GM21447 (cell line): ENCODE results near the gene DUSP19.
A peak's percentile ranks its signal among the peaks of the same experiment; 100 is the strongest.
"Not testable (repeated sequence)": the region's sequence is repeated elsewhere in the genome, so short reads cannot be mapped to it uniquely, and the experiment has no call there.

Experiments
- ATAC-seq: cut with Tn5 transposase; IDR thresholded peaks from one replicate; pipeline ENCODE4 v1.9.1; 2021; ENCODE audit not compliant: unreplicated experiment

Gene DUSP19, protein sequence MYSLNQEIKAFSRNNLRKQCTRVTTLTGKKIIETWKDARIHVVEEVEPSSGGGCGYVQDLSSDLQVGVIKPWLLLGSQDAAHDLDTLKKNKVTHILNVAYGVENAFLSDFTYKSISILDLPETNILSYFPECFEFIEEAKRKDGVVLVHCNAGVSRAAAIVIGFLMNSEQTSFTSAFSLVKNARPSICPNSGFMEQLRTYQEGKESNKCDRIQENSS

DNA sequence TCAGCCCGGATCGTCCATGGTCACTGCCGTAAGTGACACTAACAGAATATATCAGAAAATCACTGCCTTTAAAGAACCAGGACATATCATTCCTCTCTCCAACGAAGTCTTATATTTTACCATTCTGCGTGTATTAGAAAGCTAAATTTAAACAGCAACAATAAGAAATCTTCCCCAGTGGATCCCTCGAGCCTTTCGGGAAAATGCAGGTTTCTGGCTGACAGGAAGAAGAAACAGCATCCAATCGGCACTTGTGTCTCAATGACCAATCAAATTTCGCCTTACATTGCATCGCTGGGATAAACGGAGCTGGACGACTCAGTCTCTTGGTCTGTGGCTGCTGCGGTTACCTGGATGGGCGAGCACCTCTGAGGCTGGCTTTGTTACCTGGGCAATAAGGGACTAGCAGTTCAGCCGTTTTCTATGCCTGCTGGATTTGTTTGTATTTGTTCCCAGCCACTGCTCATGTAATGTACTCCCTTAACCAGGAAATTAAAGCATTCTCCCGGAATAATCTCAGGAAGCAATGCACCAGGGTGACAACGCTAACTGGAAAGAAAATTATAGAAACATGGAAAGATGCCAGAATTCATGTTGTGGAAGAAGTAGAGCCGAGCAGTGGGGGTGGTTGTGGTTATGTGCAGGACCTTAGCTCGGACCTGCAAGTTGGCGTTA lies at the start of gene DUSP19:
Gene DUSP19 (plus strand): TSS at position 284 of the 675 bp plus-strand sequence. CDS start 187 bp downstream, at position 471.
- ATAC-seq, result peak; percentile 95

GRCh38 chr2:183029219-183029618 lies 49.3 kb upstream of the DUSP19 start:
- no peak for ATAC-seq

- no peak for ATAC-seq
These were observed 46.4 kb upstream of the DUSP19 start for GRCh38 chr2:183031911-183032794.

GRCh38 chr2:183033951-183034350 lies 44.6 kb upstream of the DUSP19 start:
- no peak for ATAC-seq

DNA sequence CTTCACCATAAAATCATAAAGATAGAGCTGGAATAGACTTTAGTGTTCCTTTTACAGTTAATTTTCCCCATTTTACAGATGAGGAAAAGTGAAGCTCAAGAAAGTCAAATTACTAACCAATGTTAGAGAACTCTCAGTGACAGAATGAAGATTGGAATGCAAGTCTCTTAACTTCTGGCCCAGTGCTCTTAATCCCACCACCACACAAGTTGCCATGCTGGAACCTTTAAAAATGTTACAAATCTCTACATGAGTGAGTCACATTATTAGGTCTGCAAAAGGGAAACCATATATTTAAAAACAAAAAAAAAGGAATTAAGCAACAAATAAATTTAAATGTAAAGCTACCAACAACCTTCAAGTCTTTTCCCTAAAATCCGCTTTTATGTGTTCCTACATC lies 43.7 kb upstream of the DUSP19 start:
- no peak for ATAC-seq

DNA sequence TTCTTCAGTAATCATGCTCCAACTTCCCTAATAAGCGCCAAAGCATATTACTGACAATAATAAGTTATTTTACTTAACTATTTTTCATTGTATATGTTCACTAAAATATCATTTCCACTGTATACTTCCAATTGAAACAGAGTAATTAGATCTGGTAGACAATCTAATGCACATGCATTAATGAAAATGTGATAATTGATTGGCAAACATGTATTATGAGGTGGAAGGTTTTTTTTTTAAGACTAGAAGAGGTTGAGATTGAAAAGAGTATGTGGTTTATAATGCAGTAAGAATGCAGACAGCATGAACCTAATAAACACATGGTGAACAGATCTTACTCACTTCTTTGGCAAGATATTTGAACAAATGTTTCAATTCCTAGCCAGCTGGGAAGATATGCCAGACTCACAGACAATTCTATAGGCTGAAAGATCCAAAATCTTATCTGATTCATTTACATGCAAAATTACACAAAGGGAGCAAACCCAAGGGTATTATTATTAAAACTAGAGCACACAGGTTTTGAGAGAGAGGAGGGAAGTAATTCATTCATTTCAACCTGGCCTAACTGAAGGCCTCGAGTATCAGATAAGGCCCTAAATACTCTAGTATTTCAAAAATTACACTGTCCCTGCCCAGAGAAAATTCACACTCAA lies 43.1 kb upstream of the DUSP19 start:
- no peak for ATAC-seq

DNA sequence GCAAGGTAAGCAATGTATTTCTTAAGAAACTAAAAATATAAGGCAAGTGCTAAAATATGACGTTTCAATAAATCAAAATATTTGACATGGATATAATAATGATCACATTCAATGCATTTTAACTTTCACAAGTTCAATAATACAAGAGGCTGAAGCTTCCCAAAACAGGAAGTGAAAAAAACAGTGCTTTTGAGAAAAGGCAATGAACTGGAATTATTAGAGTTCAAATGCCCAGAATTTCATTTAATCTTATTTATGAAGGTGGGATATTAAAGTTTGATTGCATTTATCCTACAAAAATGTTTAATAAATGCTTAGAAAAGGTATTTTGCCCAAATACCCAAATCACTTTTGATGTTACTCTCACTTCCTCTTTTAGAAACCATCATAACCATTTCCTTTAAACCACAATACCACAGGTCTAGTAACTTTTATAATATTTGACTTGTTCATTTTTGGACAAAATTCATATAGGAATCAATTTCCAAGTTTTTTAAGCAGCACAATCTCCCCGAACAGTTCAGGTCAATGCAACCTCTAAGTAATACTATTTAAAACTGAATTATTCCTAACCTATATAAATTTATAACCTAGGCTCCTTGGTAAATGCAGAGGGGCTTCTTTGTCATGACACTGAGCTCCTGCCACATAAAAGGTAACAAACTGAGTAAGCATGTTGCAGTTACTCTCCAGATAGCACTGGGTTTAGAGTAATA lies 42.4 kb upstream of the DUSP19 start:
- ATAC-seq, result peak; percentile 53

- no peak for ATAC-seq
These were observed 41.4 kb upstream of the DUSP19 start for GRCh38 chr2:183037074-183037552.

DNA sequence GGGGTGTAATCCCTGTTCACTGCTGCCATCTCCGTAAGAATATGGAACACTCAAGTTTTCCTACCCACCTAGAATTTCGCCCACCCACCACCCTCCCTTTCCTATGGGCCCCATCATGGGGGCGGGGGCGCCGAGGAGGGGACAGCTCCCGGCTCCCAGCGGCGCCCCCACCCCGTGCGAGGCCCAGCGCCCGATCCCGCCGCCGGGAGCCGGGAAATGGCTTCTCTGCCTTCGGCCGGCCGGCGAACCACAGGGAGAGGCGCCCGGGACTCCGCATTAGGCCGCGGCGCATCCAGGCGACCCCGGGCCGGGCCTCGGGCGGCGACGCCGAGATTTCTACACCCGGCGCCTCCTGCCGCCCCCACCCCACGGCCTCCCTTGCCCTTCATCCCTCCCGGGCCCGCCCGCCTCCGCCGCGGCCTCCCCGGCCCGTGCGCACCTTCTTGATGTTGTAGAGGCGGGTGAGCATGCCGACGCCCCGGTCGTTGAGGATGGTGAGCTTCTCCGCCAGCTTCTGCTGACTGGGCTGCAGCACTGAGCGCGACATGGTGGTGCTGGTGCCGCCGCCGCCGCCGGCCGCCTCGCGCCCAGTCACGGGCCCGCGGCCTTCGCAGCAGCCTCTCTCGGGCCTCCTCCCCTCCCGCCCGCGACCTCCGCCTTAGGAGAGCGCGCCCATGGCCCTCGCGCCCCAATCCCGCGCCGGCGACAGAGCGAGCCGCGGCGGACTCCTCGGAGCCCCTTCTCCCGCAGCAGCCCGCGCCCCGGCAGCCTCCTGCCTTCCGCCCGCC lies 40.8 kb upstream of the DUSP19 start:
- ATAC-seq, result peak; percentile 39

DNA sequence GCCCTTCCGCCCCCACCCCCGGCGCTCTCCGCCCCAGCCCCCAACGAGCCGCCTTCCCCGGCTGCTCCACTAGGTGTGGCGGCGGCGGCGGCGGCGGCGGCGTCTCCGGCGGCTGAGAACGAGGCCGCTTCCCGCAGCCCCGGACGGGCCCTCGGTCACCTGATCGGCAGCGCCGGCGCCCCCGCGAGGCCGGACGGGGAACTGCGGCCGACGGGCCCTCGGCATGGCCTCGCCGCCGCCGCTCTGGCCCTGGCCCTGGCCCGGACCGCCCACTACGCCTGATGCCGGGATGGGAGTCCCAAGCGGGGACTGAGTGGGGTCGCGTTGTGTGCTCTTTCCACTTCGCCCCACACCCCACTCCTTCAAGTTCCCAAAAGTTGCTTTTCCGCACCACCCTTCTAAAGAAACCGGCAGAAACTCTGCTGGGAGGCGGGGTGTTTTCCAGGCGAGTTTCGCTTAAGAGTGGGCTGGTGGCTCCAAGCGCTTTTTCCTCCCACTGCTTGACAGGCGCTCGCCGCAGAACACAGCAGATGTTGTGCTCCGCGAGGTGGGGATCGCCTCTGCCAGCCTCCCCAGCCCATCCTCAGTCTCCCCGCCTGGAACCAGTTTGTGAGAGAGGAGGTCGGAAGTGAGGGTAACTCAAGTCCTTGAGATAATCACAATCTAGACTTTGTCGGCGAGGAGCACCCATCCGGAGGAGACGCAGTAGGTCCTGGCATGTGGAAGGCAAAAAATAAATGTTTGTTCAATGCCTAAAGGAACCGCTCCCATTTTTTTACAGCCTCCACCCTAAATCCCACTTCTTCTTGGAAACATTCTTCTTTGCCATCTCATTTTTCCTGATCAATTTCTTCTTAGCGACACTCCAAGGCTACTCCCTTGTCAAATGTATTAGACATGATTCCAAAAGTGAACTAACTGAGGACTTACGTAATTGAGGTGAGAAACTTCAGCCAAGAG lies 39.9 kb upstream of the DUSP19 start, which contains the start of gene NCKAP1:
Gene NCKAP1 (minus strand): TSS at position 117 of the 960 bp plus-strand sequence. CDS start 358 bp downstream, outside the sequence.
- ATAC-seq, result peak; percentile 78

- ATAC-seq, result no peak
These were observed 37.9 kb upstream of the DUSP19 start for GRCh38 chr2:183040604-183041003.

- ATAC-seq, result not testable (repeated sequence)
These were observed 35.0 kb upstream of the DUSP19 start for GRCh38 chr2:183043580-183043979.

- not testable (repeated sequence) for ATAC-seq
These were observed 30.9 kb upstream of the DUSP19 start for GRCh38 chr2:183047486-183048125.

GRCh38 chr2:183049420-183049819 lies 29.1 kb upstream of the DUSP19 start:
- ATAC-seq, result no peak

DNA sequence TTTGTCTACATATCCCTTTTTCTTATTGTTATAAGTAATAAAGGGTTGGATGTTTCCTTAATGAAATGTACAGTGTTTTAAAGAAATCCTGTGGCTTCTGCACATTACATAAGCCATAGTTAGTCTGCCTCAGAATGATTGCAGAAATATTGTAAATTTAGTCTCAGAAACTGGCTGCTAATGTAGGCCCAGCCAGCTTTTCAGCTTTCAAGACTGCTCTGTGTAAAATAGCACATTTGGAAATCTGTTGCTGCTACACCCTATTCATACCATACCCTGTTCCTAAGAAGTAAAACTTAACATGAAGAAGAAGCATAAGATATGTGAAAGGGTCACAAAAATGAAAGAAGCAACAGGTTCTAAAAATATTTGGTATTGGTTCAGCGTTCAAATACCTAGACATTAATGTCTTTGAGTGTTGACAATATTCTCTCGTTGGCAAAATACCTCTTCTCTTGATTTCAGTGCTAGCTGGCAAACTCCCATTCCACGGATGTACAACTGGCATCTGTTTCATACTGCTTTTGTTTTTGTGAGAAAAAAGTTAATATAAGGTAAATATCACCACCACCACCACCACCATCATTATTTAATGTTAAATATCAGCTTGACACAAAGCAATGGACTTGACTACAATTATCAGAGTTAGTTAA lies 21.1 kb upstream of the DUSP19 start:
- ATAC-seq, result peak; percentile 40

- ATAC-seq, result no peak
These were observed 19.0 kb upstream of the DUSP19 start for GRCh38 chr2:183059561-183059960.

- no peak for ATAC-seq
These were observed 17.8 kb upstream of the DUSP19 start for GRCh38 chr2:183060571-183061231.
